COLO668 (cell line): Measurements from ENCODE around the gene BPNT1.

Experiments used
- DNase-seq: peaks from one replicate; lab custom pipeline; 2025; ENCODE audit not compliant: unreplicated experiment; lab: John Stamatoyannopoulos, UW

Gene BPNT1

DNA sequence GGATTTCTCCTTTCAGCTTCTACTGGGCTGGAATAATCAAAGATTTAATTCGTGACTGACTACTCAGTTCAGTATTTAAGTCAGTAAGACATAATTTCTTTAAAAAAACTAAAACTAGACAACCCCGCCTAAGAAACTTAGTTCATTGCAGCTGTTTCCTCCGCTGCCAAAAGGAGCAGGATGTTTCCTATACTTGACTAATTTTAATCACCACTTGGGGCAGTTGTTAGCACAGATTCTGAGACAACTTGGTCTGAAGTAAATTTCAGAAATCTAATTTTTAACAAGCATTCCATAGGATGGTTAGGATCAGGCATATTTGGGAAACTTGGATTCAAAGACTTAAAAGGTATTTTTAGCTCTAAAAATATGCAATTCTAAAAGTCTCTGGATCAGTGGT is 77.3 kb downstream of the BPNT1 start:
- DNase-seq, result no peak

DNA sequence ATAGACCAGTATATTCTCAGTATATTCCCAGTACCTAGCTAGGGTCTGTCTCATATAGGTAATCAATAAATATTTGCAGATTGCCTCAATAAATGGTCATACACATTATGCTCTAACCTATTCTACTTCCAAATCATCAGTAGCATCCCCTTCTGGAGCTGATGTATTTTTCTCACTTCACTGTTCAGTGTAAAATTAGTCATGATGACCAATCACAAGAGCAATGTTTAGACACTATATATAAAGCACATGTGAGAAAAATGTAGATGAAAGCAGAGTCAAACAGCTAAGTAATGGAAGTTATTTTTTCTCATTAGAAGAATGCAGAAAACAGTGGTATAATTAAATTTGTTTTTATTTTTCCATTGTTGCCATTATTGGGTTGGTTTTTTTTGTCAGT is 78.0 kb downstream of the BPNT1 start:
- no peak for DNase-seq
